Neural progenitor cell (in vitro differentiated cells): ENCODE measurements around the gene UGT1A3.
"Not testable (repeated sequence)": the region's sequence is repeated elsewhere in the genome, so short reads cannot be mapped to it uniquely, and the experiment has no call there.

Experiments used
- EZH2 ChIP-seq: fragments of 200-600 bp; sonication (generic); IDR thresholded peaks from 2 replicates; pipeline ENCODE4 v1.6.1; 2017; ENCODE audit warnings: antibody characterized with exemption, mild to moderate bottlenecking, moderate library complexity
- EZH2phosphoT487 ChIP-seq: fragments of 200-600 bp; sonication (generic); IDR thresholded peaks from 2 replicates; pipeline ENCODE4 v1.6.1; 2017; ENCODE audit warnings: antibody characterized with exemption
- TF ChIP-seq, protein P1 (sequence below): fragments of 200-600 bp; sonication (generic); IDR thresholded peaks from 2 replicates; pipeline ENCODE4 v1.5.1; 2017; ENCODE audit warnings: antibody characterized with exemption, mild to moderate bottlenecking

GRCh38 chr2:233751212-233752009 is 22.6 kb downstream of the UGT1A3 start:
- TF ChIP-seq, protein P1, sequence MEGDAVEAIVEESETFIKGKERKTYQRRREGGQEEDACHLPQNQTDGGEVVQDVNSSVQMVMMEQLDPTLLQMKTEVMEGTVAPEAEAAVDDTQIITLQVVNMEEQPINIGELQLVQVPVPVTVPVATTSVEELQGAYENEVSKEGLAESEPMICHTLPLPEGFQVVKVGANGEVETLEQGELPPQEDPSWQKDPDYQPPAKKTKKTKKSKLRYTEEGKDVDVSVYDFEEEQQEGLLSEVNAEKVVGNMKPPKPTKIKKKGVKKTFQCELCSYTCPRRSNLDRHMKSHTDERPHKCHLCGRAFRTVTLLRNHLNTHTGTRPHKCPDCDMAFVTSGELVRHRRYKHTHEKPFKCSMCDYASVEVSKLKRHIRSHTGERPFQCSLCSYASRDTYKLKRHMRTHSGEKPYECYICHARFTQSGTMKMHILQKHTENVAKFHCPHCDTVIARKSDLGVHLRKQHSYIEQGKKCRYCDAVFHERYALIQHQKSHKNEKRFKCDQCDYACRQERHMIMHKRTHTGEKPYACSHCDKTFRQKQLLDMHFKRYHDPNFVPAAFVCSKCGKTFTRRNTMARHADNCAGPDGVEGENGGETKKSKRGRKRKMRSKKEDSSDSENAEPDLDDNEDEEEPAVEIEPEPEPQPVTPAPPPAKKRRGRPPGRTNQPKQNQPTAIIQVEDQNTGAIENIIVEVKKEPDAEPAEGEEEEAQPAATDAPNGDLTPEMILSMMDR, result not testable (repeated sequence)
- not testable (repeated sequence) for TF ChIP-seq EZH2, EZH2phosphoT487
